Activated naive CD4-positive, alpha-beta T cell treated with anti-CD3 and anti-CD28 coated beads, Interleukin-2, amount 50 U/mL, for 24 hours (primary cell): ENCODE results near the gene GPATCH2.

ENCODE experiments used
- H3K27ac Mint-ChIP-seq: one replicate; pipeline ENCODE4 v1.8.0; 2021; ENCODE audit warnings: mild to moderate bottlenecking, mixed read lengths
- H3K27me3 Mint-ChIP-seq: one replicate; pipeline ENCODE4 v1.8.0; 2021; ENCODE audit warnings: mixed read lengths
- H3K36me3 Mint-ChIP-seq: one replicate; pipeline ENCODE4 v1.8.0; 2021; ENCODE audit warnings: mixed read lengths
- H3K4me1 Mint-ChIP-seq: one replicate; pipeline ENCODE4 v1.8.0; 2021; ENCODE audit warnings: mixed read lengths
- H3K4me3 Mint-ChIP-seq: one replicate; pipeline ENCODE4 v1.8.0; 2021; ENCODE audit warnings: mild to moderate bottlenecking, mixed read lengths
- H3K9me3 Mint-ChIP-seq: one replicate; pipeline ENCODE4 v1.8.0; 2021; ENCODE audit warnings: mixed read lengths

GPATCH2 gene

GRCh38 chr1:217630711-217631591, at the start of gene GPATCH2, which contains the start of gene SPATA17:
Gene GPATCH2 (minus strand): TSS chr1:217631090. CDS start chr1:217630971, 119 bp downstream.
Gene SPATA17 (plus strand): TSS chr1:217631344. CDS start chr1:217631379, 35 bp downstream.
- Mint-ChIP-seq H3K9me3 (no peaks in the 10 kb centered on the region), H3K27ac (peak within 1 kb of the TSS; percentile 99), H3K4me1 (peaks cover 46% of the 10 kb centered on the region), H3K36me3 (peaks cover 2% of the 10 kb centered on the region), H3K27me3 (peaks cover 1% of the 10 kb centered on the region), H3K4me3 (peak within 1 kb of the TSS; percentile 95)

- Mint-ChIP-seq H3K4me3 (no peak overlapping the region), H3K27me3 (peaks cover 9% of the 10 kb centered on the region), H3K9me3 (no peaks in the 10 kb centered on the region), H3K4me1 (no peaks in the 10 kb centered on the region), H3K27ac (no peak overlapping the region), H3K36me3 (no peaks in the 10 kb centered on the region)
Measured at GRCh38 chr1:217674028-217674729, 43.3 kb upstream of the GPATCH2 start.

GRCh38 chr1:217673387-217673786, 42.5 kb upstream of the GPATCH2 start:
- no peaks in the 10 kb centered on the region for H3K9me3 Mint-ChIP-seq

GRCh38 chr1:217668351-217668940, 37.6 kb upstream of the GPATCH2 start:
- Mint-ChIP-seq H3K36me3 (no peaks in the 10 kb centered on the region), H3K4me3 (no peak overlapping the region), H3K27ac (no peak overlapping the region)

More at GRCh38 chr1:217673387-217673786, 42.5 kb upstream of the GPATCH2 start:
- no peak overlapping the region for H3K27ac Mint-ChIP-seq
- H3K4me1 Mint-ChIP-seq = no peaks in the 10 kb centered on the region
- no peaks in the 10 kb centered on the region for H3K36me3 Mint-ChIP-seq
- H3K4me3 Mint-ChIP-seq = no peak overlapping the region
- H3K27me3 Mint-ChIP-seq = peaks cover 9% of the 10 kb centered on the region

GRCh38 chr1:217661407-217661806, 30.5 kb upstream of the GPATCH2 start:
- Mint-ChIP-seq H3K4me1 (no peaks in the 10 kb centered on the region), H3K27ac (peak overlapping the region; percentile 9), H3K27me3 (no peaks in the 10 kb centered on the region), H3K36me3 (no peaks in the 10 kb centered on the region), H3K4me3 (no peak overlapping the region), H3K9me3 (no peaks in the 10 kb centered on the region)

More at GRCh38 chr1:217668351-217668940, 37.6 kb upstream of the GPATCH2 start:
- peaks cover 6% of the 10 kb centered on the region for H3K27me3 Mint-ChIP-seq
- H3K9me3 Mint-ChIP-seq = no peaks in the 10 kb centered on the region
- no peaks in the 10 kb centered on the region for H3K4me1 Mint-ChIP-seq

GRCh38 chr1:217660353-217661062, 29.6 kb upstream of the GPATCH2 start:
- Mint-ChIP-seq H3K4me3 (no peak overlapping the region), H3K36me3 (no peaks in the 10 kb centered on the region), H3K4me1 (no peaks in the 10 kb centered on the region), H3K27ac (no peak overlapping the region), H3K27me3 (no peaks in the 10 kb centered on the region), H3K9me3 (no peaks in the 10 kb centered on the region)

GRCh38 chr1:217650674-217651073, 19.8 kb upstream of the GPATCH2 start:
- no peaks in the 10 kb centered on the region for H3K9me3 Mint-ChIP-seq
- no peaks in the 10 kb centered on the region for H3K36me3 Mint-ChIP-seq
- peaks cover 5% of the 10 kb centered on the region for H3K27me3 Mint-ChIP-seq
- H3K27ac Mint-ChIP-seq = no peak overlapping the region
- H3K4me3 Mint-ChIP-seq = no peak overlapping the region
- H3K4me1 Mint-ChIP-seq = no peaks in the 10 kb centered on the region

- Mint-ChIP-seq H3K27me3 (peaks cover 11% of the 10 kb centered on the region), H3K27ac (no peak overlapping the region), H3K4me3 (no peak overlapping the region), H3K9me3 (no peaks in the 10 kb centered on the region), H3K36me3 (no peaks in the 10 kb centered on the region), H3K4me1 (no peaks in the 10 kb centered on the region)
Measured at GRCh38 chr1:217647791-217648190, 16.9 kb upstream of the GPATCH2 start.

- H3K4me1 Mint-ChIP-seq = no peaks in the 10 kb centered on the region
- no peaks in the 10 kb centered on the region for H3K9me3 Mint-ChIP-seq
- peaks cover 22% of the 10 kb centered on the region for H3K27me3 Mint-ChIP-seq
- no peaks in the 10 kb centered on the region for H3K36me3 Mint-ChIP-seq
- H3K27ac Mint-ChIP-seq = peak overlapping the region; percentile 6
- H3K4me3 Mint-ChIP-seq = no peak overlapping the region
Measured at GRCh38 chr1:217642455-217642854, 11.6 kb upstream of the GPATCH2 start.

GRCh38 chr1:217627431-217627830, 3.5 kb downstream of the GPATCH2 start:
- H3K27me3 Mint-ChIP-seq = no peaks in the 10 kb centered on the region
- peaks cover 2% of the 10 kb centered on the region for H3K36me3 Mint-ChIP-seq
- no peak overlapping the region for H3K27ac Mint-ChIP-seq
- H3K4me1 Mint-ChIP-seq = peaks cover 70% of the 10 kb centered on the region
- no peak overlapping the region for H3K4me3 Mint-ChIP-seq
- H3K9me3 Mint-ChIP-seq = no peaks in the 10 kb centered on the region

- peak overlapping the region; percentile 65 for H3K27ac Mint-ChIP-seq
- peaks cover 5% of the 10 kb centered on the region for H3K36me3 Mint-ChIP-seq
- peaks cover 75% of the 10 kb centered on the region for H3K4me1 Mint-ChIP-seq
- no peaks in the 10 kb centered on the region for H3K27me3 Mint-ChIP-seq
- no peaks in the 10 kb centered on the region for H3K9me3 Mint-ChIP-seq
- peak overlapping the region; percentile 47 for H3K4me3 Mint-ChIP-seq
Measured at GRCh38 chr1:217626321-217626720, 4.6 kb downstream of the GPATCH2 start.

- Mint-ChIP-seq H3K27me3 (no peaks in the 10 kb centered on the region), H3K27ac (no peak overlapping the region)
Measured at GRCh38 chr1:217622042-217622441, 8.8 kb downstream of the GPATCH2 start.

GRCh38 chr1:217620814-217621213, 10.1 kb downstream of the GPATCH2 start:
- Mint-ChIP-seq H3K27me3 (no peaks in the 10 kb centered on the region), H3K4me3 (no peak overlapping the region), H3K27ac (no peak overlapping the region), H3K36me3 (peaks cover 22% of the 10 kb centered on the region), H3K4me1 (peaks cover 53% of the 10 kb centered on the region), H3K9me3 (no peaks in the 10 kb centered on the region)

More at GRCh38 chr1:217622042-217622441, 8.8 kb downstream of the GPATCH2 start:
- Mint-ChIP-seq H3K4me1 (peaks cover 62% of the 10 kb centered on the region), H3K36me3 (peaks cover 19% of the 10 kb centered on the region), H3K4me3 (no peak overlapping the region), H3K9me3 (no peaks in the 10 kb centered on the region)

- Mint-ChIP-seq H3K36me3 (peaks cover 24% of the 10 kb centered on the region), H3K27ac (no peak overlapping the region), H3K9me3 (no peaks in the 10 kb centered on the region), H3K4me3 (no peak overlapping the region), H3K4me1 (peaks cover 43% of the 10 kb centered on the region), H3K27me3 (no peaks in the 10 kb centered on the region)
Measured at GRCh38 chr1:217617126-217617525, 13.8 kb downstream of the GPATCH2 start.

GRCh38 chr1:217614200-217614712, 16.6 kb downstream of the GPATCH2 start:
- Mint-ChIP-seq H3K36me3 (peaks cover 15% of the 10 kb centered on the region), H3K4me1 (peaks cover 20% of the 10 kb centered on the region), H3K9me3 (no peaks in the 10 kb centered on the region), H3K27me3 (no peaks in the 10 kb centered on the region), H3K4me3 (no peak overlapping the region), H3K27ac (no peak overlapping the region)
